GM19452 (cell line): ENCODE measurements around the gene PCSK7.
"Not testable (repeated sequence)": the region's sequence is repeated elsewhere in the genome, so short reads cannot be mapped to it uniquely, and the experiment has no call there.

Source experiments
- ATAC-seq: cut with Tn5 transposase; IDR thresholded peaks from one replicate; pipeline ENCODE4 v1.9.1; 2021; ENCODE audit not compliant: unreplicated experiment

Gene PCSK7

DNA sequence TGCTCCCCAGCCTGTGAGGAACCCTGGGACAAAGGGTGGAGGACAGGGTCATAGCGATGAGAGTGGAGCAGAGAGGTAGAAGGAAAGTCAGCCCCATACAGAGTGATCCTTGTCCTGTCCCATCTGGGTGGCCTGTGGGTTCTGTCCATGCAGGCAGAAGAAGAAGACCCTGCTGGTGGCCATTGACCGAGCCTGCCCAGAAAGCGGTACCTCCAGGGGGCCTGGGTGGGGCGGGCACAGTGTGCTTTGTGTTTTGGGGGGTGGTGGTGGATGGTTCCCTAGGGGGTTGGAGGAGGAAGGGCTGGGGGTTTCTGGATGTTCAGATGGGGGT lies 45.5 kb downstream of the PCSK7 start:
- no peak for ATAC-seq

DNA sequence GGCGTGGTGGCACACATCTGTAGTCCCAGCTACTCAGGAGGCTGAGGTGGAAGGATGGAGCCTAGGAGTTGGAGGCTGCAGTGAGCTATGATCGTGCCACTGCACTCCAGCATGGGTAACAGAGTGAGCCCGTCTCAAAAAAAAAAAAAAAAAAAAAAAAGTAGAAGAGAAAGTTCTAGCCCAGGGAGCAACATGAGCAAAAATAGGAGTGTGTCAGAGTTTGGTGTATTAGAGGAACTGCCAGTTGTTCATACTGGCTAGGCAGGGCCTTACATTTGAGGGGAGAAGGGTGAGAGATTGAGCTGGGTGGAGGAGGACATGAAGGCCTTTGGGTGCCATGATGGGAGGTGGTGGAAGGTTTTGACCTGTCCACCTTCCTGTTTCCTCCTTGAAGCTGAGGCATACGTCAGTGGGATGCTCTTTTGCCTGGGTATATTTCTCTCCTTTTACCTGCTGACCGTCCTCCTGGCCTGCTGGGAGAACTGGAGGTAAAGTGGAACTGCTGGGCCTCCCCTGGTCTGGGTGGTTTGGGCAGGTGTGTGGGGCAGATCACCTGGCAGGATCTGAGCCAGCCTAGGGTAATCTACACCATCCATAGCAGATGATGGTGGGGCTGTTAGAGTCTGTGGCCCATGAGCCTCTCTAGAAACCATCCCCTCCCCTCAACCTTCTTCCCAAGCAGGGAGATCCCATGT lies 46.0 kb downstream of the PCSK7 start:
- no peak for ATAC-seq

DNA sequence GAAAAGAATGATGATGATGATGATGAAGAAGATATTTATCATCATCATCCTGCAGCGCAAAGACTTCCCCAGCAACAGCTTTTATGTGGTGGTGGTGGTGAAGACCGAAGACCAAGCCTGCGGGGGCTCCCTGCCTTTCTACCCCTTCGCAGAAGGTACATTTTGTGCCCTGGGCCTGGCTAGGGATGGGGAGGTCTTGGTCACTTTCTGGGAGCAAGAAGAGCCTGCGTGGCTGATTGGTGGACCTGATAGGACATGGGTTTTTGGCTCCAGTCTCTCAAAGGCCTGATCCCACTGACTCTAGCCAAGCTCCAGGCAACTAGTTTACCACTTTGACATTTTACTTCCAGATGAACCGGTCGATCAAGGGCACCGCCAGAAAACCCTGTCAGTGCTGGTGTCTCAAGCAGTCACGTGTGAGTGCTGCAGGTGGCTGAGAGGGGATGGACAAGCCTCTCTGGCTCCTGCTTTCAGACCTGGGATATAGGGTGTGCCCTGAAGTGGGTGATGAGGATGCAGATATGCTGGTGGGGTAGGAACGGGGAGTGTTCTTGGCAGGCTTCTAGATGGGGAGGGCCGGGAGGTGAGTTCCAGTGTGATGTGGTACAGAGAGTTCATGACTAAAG lies 48.0 kb downstream of the PCSK7 start:
- ATAC-seq, result no peak

DNA sequence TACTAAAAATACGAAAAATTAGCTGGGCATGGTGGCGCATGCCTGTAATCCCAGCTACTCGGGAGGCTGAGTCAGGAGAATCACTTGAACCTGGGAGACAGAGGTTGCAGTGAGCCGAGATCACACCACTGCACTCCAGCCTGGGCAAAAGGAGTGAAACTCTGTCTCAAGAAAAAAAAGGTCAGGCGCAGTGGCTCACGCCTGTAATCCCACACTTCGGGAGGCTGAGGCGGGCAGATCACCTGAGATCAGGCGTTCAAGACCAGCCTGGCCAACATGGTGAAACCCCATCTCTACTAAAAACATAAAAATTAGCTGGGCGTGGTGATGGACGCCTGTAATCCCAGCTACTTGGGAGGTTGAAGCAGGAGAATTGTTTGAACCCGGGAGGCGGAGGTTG lies 48.7 kb downstream of the PCSK7 start:
- ATAC-seq, result not testable (repeated sequence)

DNA sequence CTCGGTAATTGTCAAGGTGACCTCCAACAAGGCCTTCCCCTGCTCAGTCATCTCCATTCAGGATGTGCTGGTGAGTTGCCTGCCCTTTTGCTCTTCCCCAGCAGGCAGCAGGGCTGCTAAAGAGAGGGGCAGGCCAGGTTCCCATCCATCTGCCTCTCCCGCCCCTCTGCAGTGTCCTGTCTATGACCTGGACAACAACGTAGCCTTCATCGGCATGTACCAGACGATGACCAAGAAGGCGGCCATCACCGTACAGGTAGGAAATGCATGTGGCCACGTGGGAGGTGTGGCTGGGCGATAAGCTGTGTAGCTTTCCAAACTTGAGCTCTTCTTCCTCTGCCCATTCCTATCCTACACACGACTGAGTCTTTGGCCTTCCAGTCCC lies 49.3 kb downstream of the PCSK7 start:
- ATAC-seq, result no peak

DNA sequence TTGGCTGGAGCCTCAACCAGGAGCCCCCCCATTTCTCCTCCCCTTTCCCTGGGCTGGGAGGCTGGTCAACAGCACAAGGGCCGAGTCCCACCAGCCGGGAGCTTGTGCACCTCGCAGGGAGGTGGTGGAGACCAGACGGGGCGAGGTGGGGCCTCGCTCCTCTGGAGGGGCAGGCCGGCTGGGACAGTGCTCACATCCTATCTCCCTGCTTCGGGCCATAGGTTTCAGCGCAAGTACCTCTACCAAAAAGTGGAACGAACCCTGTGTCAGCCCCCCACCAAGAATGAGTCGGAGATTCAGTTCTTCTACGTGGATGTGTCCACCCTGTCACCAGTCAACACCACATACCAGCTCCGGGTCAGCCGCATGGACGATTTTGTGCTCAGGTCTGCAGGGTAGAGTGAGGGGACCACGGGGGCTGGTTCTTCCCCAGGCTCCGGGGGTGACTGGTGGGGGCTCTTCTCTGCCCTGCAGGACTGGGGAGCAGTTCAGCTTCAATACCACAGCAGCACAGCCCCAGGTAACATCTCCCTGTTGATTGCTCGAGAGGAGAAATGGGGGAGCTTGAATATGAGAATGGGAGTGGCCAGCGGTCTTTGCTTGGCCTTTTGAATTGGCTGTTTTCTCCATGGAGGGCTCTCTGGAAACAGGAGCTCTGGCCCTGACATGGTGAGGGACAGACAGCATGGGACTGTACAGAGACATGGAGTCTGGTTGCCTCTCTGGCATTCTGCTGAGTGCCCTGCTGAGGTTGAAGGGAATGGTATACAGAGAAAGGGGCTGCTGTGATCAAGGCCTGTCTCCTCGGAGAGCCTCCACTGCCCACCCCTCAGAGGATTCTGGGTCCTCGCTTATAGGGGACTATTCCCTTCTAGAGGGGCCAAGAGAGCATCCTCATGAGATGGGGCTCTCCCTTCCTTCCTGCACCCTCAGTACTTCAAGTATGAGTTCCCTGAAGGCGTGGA lies 50.0 kb downstream of the PCSK7 start:
- ATAC-seq, result no peak

DNA sequence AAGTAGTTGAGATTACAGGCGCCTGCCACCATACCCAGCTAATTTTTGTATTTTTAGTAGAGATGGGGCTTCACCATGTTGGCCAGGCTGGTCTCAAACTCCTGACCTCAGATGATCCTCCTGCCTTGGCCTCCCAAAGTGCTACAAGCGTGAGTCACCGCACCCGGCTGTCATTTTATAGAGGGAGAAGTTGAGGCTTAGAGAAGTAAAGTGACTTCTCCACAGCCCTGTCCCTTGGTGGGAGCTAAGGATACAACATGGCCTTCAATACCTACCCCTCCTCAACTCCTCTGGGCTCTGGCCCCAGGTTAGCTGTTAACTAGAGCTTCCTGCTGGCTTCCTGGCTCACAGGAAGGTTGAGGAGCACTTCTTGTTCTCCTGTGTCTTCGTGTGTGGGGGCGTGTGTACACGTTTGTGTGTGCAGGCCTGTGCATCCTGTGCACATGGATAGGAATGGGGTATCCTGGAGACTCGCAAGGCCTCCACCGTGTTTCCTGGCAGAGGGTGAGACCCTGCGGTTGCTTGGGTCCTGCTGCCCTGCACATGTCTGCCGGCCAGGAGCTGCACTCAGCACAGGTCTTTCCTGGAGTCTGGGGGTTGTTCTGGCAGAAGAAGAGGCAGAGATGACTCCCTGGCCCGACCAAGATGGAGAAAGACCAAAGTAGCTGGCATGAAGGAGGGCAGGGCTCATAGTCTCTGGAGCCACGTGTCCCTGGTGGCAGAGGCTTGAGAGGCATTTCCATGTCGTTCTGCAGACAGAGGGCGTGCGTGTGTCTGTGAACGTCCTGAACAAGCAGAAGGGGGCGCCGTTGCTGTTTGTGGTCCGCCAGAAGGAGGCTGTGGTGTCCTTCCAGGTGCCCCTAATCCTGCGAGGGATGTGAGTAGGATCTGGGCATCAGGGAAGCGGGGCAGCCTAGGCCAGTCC lies 51.0 kb downstream of the PCSK7 start:
- no peak for ATAC-seq

DNA sequence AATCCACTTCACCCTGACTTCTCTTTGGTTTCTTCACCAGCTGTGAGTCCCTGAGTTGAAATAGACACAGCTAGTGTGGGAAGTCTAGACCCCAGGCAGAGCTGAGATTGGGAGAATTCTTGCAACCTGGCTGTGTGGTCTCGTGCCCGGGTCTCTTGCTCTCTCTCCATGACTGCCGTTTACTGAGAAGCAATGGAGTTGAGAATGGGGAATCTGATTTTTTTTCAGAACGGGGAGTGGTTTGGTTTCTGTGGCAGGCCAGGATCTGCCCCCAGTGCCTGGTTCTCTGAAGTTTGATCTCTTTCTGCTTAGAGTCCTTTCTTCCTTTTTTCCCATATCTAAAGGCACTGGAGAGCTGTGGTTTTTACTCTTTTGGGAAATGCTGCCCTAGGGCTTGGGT lies 51.9 kb downstream of the PCSK7 start:
- no peak for ATAC-seq

DNA sequence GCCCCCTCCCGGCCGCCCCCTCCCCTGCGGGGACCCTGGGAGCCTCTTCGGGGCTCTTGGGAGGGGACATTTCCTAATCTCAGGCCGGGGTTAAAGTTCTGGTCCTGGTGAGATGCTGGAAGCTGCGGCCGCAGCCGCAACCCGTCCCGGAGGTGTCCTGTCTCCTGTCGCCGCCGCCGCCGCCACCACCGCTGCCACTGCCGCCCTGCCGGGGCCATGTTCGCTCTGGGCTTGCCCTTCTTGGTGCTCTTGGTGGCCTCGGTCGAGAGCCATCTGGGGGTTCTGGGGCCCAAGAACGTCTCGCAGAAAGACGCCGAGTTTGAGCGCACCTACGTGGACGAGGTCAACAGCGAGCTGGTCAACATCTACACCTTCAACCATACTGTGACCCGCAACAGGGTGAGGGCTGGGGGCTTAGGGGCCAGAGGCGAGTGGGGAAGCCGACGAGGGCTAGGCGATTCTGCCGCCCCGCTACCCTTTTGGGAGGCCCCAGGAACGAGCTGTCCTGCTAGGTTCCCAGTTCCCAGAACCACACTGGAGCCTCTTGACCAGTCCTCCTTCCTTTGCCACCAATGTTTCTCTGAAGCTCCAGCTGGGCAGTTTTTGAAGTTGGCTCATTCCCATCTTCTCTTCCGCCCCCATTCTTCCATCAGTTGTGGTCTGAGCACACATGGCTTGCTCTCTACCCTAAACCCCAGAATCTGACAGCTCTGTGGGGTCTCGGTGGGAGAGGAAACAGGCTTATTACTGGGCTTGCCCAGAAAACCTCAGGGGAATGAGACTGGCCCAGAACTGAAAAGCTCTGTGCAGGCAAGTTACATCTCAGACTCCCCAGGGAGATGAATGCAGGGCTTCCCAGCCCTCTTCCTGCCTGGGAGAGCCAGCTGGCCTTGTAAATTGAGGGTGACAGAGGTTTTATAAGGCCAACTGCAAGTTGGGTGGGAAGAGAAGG lies 52.5 kb downstream of the PCSK7 start:
- ATAC-seq, result peak; percentile 30

DNA sequence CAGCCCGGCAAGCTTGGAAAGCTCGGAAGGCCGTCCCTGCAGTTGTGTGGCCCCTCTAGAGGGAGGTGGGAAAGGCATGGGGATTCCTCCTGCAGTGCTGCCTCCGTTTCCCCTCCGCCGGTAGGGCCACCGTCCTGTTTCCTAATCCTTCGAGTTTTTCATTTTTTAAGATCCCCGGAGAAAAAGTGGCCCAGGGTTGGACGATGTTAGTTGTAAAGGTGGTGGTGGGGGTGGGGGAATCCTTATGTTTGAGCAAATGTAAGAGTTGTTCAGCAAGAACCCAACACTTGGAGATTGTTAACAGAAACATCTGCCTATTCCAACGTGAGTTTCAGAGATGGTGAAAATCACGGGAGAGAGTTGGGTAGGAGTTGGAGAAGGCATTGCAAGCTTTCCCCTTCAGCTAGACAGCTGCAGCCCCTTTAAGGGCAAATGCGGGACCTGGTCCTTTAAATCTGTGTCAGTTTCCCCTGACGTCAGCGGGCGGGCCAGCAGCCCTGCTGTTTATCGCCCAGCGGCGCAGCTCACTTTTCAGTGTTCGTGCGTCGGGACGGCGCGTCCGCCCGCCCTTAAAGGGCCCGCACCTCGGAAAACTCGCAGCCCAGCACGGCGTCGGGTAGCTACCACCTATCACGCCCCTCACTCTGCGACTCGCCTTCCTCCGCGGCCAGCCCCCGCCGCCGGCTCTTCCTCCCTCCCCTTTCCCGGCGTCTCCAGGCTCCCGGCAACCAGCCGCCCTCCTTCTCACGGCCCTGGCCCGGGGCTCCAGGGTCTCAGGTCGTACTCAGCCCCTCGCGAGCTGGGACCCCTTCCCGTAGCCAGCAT lies 53.5 kb downstream of the PCSK7 start, which contains the start of gene SIDT2:
SIDT2 (plus strand) TSS at position 534 of the 825 bp plus-strand sequence. CDS start 521 bp downstream, outside the sequence.
- peak; percentile 91 for ATAC-seq

DNA sequence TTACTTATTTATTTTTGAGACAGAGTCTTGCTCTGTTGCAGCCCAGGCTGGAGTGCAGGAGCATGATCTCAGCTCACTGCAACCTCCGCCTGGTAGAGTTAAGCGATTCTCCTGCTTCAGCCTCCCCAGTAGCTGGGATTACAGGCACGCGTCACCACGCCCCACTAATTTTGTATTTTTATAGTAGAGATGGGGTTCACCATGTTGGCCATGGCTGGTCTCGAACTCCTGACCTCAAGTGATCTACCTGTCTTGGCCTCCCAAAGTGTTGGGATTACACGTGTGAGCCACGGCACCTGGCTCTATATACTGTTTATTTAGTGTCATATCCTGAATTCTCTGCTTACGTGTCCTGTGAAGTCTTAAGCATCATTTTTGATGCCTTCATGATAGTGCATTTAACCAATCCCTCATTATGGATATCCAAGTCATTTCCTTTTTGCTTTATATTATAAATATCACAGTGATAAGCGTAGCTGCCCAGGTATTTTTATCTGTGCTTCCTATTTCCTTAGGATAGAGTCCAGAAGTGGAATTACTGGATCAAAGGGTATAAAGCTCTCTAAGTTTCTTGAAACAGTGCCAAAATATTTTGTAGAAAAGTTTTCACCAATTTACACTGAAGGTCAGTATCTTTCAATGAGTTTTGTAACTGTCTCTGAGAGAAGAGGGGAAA lies 54.2 kb downstream of the PCSK7 start:
- no peak for ATAC-seq

DNA sequence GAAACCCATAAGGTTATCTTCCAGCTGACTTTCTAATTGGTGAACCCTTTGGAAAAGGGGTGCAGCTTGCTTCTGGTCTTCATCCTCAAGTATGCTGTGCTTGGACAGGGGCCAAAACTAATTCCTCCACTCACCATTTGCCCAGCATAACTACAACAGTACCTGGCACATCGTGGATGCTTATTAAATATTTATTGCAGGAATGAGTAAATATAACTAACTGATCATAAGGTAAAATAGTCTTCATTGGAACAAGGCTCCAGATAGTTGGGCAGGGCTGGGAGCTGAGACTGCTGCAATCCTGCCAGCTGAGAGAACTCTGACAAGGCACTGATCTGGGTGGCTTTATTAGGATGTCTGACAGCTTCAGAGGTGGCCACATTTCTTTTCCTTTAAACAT lies 55.7 kb downstream of the PCSK7 start:
- ATAC-seq, result no peak

DNA sequence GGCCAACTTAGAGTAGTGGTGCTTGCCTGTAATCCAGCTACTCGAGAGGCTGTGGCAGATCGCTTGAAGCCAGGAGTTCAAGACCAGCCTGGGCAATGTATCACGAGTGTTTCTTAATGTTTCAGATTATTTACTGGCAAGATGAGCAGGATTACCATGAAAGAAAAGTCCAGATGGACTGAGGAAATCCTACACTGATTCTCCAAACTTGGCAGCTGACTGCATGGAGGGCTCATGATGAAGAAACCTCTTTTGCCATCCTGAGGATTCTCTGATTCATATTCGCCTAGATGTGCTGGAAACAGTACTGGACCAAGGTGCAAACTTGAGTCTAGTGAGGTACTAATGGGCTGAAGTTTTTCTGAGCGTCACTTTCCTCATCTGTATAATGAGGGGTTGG lies 56.1 kb downstream of the PCSK7 start:
- no peak for ATAC-seq

DNA sequence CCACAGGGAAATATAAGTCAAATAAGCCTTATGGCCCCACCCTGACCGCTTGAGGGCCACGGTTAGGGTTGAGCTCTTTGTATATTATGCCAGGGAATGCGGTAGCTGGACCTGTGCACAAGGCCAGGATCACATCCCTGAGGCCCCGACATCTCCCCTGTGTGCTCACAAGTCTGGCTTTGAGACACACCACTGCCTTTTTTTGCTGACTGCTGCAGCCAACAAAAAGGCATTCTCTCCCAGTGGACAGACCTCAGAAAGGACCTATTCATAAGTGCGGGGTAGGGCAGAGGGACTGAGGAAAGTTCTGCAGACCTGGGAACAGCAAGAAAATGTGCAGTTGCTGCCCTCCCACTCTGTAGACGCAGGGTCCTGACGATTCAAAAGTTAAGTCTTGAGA lies 56.8 kb downstream of the PCSK7 start:
- ATAC-seq, result no peak

DNA sequence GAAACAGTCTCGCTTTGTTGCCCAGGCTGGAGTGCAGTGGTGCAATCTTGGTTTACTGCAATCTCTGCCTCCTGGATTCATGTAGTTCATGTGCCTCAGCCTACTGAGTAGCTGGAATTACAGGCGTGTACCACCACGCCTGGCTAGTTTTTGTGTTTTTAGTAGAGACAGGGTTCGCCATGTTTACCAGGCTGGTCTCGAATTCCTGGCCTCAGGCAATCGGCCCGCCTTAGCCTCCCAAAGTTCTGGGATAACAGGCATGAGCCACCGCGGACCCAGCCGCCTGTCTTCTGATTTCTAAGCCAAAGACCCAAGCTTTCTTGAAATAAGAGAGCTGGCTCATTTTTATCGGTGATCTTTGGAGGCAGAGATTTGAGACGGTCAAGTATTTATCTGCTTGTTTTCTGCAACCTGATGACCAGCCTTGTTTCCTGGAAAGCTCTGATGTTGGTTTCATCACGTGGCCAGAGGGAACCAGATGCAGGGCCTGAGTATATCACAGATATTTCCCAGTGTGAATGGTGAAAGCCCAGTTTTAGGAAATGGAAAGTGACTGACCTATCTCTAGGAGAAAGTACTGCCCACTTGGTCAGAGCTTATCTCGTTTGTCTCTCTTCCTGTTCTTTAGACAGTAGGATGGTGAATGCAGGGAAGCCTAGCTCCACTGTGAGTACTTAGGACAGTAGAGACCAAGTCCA lies 59.0 kb downstream of the PCSK7 start:
- no peak for ATAC-seq

DNA sequence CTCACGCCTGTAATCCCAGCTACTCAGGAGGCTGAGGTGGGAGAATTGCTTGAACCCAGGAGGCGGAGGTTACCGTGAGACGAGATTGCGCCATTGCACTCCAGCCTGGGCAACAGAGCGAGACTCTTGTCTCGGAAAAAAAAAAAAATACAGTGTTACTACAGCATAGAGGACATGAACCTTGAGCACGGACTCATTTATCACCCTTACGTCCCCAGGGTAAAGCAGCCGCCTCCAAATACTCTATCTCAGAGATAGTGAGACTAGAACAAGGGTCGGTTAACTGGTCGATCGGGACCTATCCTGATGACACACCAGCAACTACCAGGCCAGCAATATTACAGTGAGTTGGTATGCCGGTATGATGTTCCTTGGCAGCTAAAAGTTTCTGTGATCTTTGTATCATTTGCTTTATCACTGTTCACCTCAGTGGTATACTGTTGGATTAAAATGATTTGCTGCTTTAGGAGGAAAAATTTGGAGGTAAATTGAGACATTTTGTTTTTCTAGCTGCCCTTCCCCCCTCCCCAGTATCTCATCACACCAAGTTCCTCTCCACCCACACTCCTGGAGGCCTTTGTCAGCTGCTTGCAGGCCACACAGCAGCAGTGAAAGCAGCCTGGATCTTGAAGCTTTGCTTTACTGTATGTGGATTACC lies 60.3 kb downstream of the PCSK7 start:
- no peak for ATAC-seq

DNA sequence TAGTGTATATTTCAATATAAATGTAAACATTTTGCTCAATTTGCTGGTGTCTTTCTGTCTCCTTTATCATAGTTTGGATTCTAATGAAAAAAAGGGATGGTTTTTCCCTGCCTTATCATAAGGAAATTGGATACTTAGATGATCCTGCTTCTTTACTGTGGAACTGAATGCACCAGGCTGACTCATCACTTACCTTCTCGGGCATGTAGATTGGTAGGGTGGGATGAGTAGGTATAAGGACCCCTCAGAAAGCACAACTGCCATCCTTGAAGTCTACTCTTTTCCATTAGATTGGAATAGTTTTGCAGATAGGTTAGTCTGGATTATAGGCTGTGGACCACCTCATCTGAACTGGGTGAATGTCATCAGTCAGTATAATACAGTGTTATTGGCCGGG lies 60.9 kb downstream of the PCSK7 start:
- no peak for ATAC-seq
